Epithelial cell of esophagus (primary cell): ENCODE data around the gene OR5K4.
A peak's percentile ranks its signal among the peaks of the same experiment; 100 is the strongest.

Experiments
- DNase-seq: peaks from one replicate; pipeline ENCODE4 v3.0.0; 2010; ENCODE audit warnings: low read depth
- H3K4me3 ChIP-seq: 2 replicates; pipeline ENCODE4 v1.5.1; 2011; ENCODE audit warnings: mild to moderate bottlenecking, low read length, control low read depth
- CTCF ChIP-seq: IDR thresholded peaks from 2 replicates; pipeline ENCODE4 v1.5.1; 2011; ENCODE audit warnings: low read depth, mild to moderate bottlenecking, low read length, control low read depth, inconsistent platforms; ENCODE audit not compliant: insufficient read depth; ENCODE audit errors: missing control alignments

Gene OR5K4

GRCh38 chr3:98367464-98368246, 14.0 kb downstream of the OR5K4 start:
- TF ChIP-seq CTCF: no peak
- no peak overlapping the region for H3K4me3 ChIP-seq
- DNase-seq: no peak

- no peak for DNase-seq
- no peak overlapping the region for H3K4me3 ChIP-seq
- TF ChIP-seq CTCF: no peak
Measured at GRCh38 chr3:98371186-98371585, 17.5 kb downstream of the OR5K4 start.

GRCh38 chr3:98371853-98372252, 18.2 kb downstream of the OR5K4 start:
- no peak for DNase-seq
- no peak for TF ChIP-seq CTCF
- no peak overlapping the region for H3K4me3 ChIP-seq

- H3K4me3 ChIP-seq: no peak overlapping the region
- TF ChIP-seq CTCF: no peak
- DNase-seq: no peak
Measured at GRCh38 chr3:98372445-98372844, 18.8 kb downstream of the OR5K4 start.

- no peak overlapping the region for H3K4me3 ChIP-seq
- no peak for TF ChIP-seq CTCF
- DNase-seq: peak; percentile 56
Measured at GRCh38 chr3:98376631-98377030, 23.0 kb downstream of the OR5K4 start.

GRCh38 chr3:98388147-98388546, 34.5 kb downstream of the OR5K4 start:
- peak; percentile 84 for DNase-seq
- no peak overlapping the region for H3K4me3 ChIP-seq
- TF ChIP-seq CTCF: no peak

GRCh38 chr3:98390366-98390765, 36.7 kb downstream of the OR5K4 start, which contains the start of gene OR5K3:
Gene OR5K3, plus strand, starts transcription at chr3:98390666. Its CDS starts 0 bp downstream, at chr3:98390666.
- no peak within 1 kb of the TSS for H3K4me3 ChIP-seq
- no peak for DNase-seq
- TF ChIP-seq CTCF: no peak
